ENCODE results near the gene PIAS1.

DNA sequence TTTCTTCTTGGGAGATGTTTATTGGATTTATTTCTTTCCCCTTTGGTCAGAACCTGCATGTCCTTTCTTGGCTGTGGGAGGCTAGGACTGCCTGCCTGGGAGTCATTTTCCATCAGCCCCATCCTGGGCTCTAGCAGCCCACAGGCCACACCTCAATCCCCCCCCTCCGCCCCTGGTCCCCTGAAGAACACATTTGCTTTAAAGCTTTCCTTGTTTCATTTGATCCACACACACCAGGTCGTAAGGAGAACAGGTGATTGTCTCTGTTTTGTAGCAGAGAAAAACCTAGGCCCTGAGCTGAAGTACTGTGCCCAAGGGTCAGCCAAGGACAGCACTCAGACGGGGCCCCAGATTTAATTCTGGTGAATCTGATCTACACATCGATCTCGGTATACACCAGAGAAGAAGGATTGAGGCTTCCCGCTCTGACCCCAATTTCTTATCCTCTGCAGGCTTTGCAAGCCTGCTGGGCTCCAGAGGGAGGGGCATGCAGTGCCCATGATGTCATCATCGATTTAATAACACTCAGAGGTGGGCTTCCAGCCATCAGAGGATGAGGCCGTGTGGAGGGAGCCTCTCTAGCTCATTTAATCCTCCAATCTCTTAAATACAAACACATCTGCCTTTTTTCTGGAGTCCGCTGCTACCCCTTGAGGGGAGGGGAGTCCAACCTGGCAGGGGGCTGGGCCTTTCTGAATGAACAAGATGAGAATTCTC, 177.1 kb downstream of the PIAS1 start:
- TF ChIP-seq POLR2A (IDR thresholded peaks at IDR 0.05; ENCODE audit: low read length) (no peak), RFX5 (IDR thresholded peaks at IDR 0.05) (no peak), FOSL2 (IDR thresholded peaks at IDR 0.05) (no peak), FOSL2 (CRISPR knock-in tag; IDR thresholded peaks at IDR 0.05) (no peak), TFCP2L1 (CRISPR knock-in tag; IDR thresholded peaks at IDR 0.05) (no peak), EP300 (IDR thresholded peaks at IDR 0.05) (no peak), CEBPB (IDR thresholded peaks at IDR 0.05) (no peak), MAZ (IDR thresholded peaks at IDR 0.05; ENCODE audit: borderline replicate concordance, low read depth, low read length) (no peak), CBX2 (IDR thresholded peaks at IDR 0.05; ENCODE audit: borderline replicate concordance, low read depth) (no peak), MYC (IDR thresholded peaks at IDR 0.05; ENCODE audit: borderline replicate concordance, low read length) (no peak), RCOR1 (IDR thresholded peaks at IDR 0.05; ENCODE audit: low read depth, low read length) (no peak)
- TF ChIP-seq, protein P1, sequence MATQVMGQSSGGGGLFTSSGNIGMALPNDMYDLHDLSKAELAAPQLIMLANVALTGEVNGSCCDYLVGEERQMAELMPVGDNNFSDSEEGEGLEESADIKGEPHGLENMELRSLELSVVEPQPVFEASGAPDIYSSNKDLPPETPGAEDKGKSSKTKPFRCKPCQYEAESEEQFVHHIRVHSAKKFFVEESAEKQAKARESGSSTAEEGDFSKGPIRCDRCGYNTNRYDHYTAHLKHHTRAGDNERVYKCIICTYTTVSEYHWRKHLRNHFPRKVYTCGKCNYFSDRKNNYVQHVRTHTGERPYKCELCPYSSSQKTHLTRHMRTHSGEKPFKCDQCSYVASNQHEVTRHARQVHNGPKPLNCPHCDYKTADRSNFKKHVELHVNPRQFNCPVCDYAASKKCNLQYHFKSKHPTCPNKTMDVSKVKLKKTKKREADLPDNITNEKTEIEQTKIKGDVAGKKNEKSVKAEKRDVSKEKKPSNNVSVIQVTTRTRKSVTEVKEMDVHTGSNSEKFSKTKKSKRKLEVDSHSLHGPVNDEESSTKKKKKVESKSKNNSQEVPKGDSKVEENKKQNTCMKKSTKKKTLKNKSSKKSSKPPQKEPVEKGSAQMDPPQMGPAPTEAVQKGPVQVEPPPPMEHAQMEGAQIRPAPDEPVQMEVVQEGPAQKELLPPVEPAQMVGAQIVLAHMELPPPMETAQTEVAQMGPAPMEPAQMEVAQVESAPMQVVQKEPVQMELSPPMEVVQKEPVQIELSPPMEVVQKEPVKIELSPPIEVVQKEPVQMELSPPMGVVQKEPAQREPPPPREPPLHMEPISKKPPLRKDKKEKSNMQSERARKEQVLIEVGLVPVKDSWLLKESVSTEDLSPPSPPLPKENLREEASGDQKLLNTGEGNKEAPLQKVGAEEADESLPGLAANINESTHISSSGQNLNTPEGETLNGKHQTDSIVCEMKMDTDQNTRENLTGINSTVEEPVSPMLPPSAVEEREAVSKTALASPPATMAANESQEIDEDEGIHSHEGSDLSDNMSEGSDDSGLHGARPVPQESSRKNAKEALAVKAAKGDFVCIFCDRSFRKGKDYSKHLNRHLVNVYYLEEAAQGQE (IDR thresholded peaks at IDR 0.05): no peak
- TF ChIP-seq, protein P2, sequence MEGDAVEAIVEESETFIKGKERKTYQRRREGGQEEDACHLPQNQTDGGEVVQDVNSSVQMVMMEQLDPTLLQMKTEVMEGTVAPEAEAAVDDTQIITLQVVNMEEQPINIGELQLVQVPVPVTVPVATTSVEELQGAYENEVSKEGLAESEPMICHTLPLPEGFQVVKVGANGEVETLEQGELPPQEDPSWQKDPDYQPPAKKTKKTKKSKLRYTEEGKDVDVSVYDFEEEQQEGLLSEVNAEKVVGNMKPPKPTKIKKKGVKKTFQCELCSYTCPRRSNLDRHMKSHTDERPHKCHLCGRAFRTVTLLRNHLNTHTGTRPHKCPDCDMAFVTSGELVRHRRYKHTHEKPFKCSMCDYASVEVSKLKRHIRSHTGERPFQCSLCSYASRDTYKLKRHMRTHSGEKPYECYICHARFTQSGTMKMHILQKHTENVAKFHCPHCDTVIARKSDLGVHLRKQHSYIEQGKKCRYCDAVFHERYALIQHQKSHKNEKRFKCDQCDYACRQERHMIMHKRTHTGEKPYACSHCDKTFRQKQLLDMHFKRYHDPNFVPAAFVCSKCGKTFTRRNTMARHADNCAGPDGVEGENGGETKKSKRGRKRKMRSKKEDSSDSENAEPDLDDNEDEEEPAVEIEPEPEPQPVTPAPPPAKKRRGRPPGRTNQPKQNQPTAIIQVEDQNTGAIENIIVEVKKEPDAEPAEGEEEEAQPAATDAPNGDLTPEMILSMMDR (IDR thresholded peaks at IDR 0.05): no peak
- TF ChIP-seq, protein P3, sequence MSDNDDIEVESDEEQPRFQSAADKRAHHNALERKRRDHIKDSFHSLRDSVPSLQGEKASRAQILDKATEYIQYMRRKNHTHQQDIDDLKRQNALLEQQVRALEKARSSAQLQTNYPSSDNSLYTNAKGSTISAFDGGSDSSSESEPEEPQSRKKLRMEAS (IDR thresholded peaks at IDR 0.05): no peak
- TF ChIP-seq, protein P4, sequence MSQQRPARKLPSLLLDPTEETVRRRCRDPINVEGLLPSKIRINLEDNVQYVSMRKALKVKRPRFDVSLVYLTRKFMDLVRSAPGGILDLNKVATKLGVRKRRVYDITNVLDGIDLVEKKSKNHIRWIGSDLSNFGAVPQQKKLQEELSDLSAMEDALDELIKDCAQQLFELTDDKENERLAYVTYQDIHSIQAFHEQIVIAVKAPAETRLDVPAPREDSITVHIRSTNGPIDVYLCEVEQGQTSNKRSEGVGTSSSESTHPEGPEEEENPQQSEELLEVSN (IDR thresholded peaks at IDR 0.05; ENCODE audit: borderline replicate concordance, low read depth): no peak
